D721Med (cell line): ENCODE results near the gene PLD1.

Source experiments
- DNase-seq: peaks from one replicate; pipeline ENCODE4 v3.0.0; 2011; ENCODE audit warnings: low spot score; ENCODE audit not compliant: insufficient read length
- FAIRE-seq: peaks from 2 replicates; lab custom pipeline; 2011; peaks lifted over from hg19 to GRCh38; lab: Jason Lieb, UNC
- CTCF ChIP-seq: IDR thresholded peaks from 2 replicates; pipeline ENCODE4 v1.5.1; 2012; ENCODE audit warnings: mild to moderate bottlenecking, control low read depth; ENCODE audit not compliant: insufficient read depth; ENCODE audit errors: missing control alignments

Gene PLD1

DNA sequence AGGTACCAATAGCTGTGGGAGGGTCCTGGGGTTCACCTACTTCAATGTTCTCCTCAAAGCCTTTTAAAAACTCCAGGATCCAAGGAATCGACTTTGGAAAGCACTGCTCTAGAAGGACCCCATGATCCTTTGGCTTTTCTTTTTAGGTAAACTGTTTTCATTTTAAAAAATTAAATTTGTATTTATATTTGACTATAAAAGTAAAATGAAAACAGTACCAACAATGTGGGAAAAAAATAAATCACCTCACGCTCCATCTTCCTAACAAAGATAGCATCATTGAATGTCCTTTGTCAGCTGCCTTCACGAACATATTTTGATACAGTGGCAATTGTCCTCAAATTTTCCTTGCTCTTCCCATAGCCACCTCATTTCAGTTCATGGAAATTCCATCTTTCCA, 127.5 kb downstream of the PLD1 start:
- no peak for FAIRE-seq
- DNase-seq = no peak
- TF ChIP-seq CTCF = no peak

DNA sequence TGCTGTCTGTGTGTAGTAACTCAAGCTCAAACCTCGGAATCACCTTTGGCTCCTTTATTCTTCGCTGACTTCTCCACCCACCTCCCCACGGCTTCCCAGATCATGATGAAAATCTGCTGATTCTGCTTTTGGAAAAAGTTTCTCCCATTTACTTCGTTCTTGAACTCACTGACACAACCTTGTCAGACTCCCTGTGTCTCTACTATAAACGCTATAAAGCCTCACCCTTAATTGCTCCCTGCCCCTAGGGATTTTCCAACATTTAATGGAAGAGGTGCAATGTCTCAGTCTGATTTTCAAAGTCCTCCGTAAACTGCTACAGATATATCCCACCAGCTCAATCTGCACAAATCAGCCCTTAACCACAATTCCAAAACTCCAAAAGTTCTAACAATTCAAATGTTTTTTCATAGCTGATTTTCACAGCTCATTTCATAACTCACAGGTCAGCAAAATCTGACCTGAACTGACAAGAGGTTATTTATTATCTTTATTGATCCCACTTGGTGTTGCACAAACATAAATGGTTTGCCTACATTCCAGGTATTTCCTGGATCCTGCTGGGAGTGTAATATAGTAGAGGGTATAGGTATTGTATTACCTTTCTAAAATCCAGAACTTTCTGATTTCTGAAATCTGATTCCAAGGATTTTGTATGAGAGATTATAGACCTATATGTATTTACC, 129.4 kb downstream of the PLD1 start:
- no peak for TF ChIP-seq CTCF
- FAIRE-seq = no peak
- DNase-seq = no peak

- TF ChIP-seq CTCF = no peak
- DNase-seq = no peak
- no peak for FAIRE-seq
Observed at GRCh38 chr3:171678971-171679492, 131.3 kb downstream of the PLD1 start.

DNA sequence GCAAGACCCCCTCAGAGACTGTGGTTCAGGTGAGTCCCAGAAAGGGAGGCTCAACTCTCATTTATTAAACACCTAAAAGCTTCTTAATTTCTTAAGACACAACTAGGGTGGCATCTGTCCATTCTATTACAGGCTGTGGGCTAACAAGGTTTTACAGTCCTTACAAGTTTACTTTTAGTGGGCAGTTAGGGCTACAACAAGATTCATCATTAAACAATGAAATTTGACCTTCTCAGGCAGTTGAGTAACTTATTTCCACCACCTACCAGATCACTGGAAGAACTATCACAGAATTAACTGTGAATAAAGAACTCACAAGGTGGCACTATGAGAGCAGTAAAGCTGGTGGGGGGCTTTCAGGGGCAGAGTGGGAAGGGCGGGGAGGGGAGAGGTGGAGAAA, 132.6 kb downstream of the PLD1 start:
- no peak for TF ChIP-seq CTCF
- FAIRE-seq (no peak), DNase-seq (no peak)

DNA sequence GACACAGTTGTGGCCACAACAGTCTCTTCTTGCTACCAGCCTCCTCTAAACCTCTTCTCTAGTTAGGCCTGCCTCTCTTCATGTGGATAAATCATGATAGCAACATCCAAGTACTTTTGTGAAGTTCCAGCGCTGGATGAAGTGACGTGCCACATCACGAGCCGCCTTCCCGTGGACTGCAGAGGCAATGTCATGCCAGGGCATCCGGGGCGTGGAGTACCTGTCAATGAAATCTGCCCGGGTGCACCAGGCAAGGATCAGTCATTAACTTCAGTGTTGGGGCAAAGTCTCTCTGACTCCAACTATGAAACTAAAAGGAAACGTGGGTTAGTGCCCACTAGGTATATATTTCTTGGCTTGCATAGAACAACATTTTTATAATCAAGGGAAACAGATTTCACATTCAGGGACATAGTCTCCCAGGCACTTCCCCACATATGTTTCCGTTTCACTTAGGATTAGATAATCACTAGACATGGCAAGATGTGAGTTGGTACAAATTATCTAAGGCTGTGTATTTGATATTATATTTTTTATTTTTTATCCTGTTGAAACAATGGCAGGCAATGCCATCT, 133.6 kb downstream of the PLD1 start:
- DNase-seq (no peak), FAIRE-seq (no peak)
- no peak for TF ChIP-seq CTCF

DNA sequence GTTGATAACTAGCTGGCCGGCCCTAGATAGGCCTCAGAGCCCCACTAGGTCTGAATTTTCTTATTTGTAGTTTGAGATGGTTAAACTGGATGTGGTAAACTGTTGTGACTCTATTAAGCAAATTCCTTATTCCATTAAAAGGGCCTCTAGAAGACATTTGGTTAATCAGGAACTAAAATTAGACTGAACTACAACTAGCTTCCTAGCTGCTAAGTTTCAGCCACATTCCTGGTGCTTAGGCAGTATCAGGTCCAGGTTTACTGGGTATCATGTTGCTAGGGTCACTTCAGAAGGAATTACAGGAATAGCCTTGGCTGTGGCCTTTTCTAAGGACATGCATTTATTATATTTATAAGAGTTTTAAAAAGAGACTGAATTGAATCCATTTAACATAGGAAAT, 136.3 kb downstream of the PLD1 start:
- no peak for DNase-seq
- no peak for FAIRE-seq
- TF ChIP-seq CTCF = no peak

DNA sequence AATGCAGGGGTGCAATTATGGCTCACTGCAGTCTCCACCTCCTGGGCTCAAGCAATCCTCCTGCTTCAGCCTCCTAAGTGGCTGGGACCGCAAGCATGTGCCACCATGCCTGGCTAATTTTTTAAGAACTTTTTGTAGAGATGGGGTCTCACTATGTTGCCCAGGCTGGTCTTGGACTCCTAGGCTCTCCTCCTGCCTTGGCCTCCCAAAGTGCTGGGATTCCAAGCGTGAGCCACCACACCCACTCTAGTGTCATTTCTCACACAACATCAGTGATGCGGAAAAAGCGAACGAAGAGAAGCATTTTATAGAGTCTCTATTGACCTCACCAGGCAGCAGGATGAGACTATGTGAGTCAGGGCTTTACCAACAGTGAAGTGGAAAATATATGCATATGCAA, 137.7 kb downstream of the PLD1 start:
- FAIRE-seq (no peak), DNase-seq (no peak)
- TF ChIP-seq CTCF = no peak
